HCT116 (cell line): ENCODE results near the gene PPP1R14C.

Source experiments
- EGR1 ChIP-seq: IDR thresholded peaks from 2 replicates; pipeline ENCODE4 v1.6.1; 2012; ENCODE audit warnings: low read depth
- ELF1 ChIP-seq: IDR thresholded peaks from 2 replicates; pipeline ENCODE4 v1.6.1; 2012; ENCODE audit warnings: low read depth, borderline replicate concordance
- EZH2 ChIP-seq: fragments of 200-600 bp; sonication (generic); IDR thresholded peaks from 2 replicates; pipeline ENCODE4 v1.6.1; 2017; ENCODE audit warnings: antibody characterized with exemption, mixed run types
- EZH2phosphoT487 ChIP-seq: fragments of 200-600 bp; IDR thresholded peaks from 2 replicates; pipeline ENCODE4 v1.6.1; 2018; ENCODE audit warnings: antibody characterized with exemption, borderline replicate concordance
- FOSL1 ChIP-seq: IDR thresholded peaks from 2 replicates; pipeline ENCODE4 v1.6.1; 2012; ENCODE audit warnings: low read depth
- JUND ChIP-seq: IDR thresholded peaks from 2 replicates; pipeline ENCODE4 v1.6.1; 2012
- MAX ChIP-seq: IDR thresholded peaks from 2 replicates; pipeline ENCODE4 v1.6.1; 2012
- POLR2A ChIP-seq: IDR thresholded peaks from 2 replicates; pipeline ENCODE4 v1.7.0; 2011; ENCODE audit warnings: borderline replicate concordance; ENCODE audit not compliant: insufficient read depth, insufficient read length; ENCODE audit errors: extremely low read depth
- POLR2AphosphoS5 ChIP-seq: IDR thresholded peaks from 2 replicates; pipeline ENCODE4 v1.6.1; 2011; ENCODE audit warnings: mild to moderate bottlenecking, low read depth, low read length, moderate library complexity
- RAD21 ChIP-seq: IDR thresholded peaks from 2 replicates; pipeline ENCODE4 v1.6.1; 2012; ENCODE audit warnings: low read depth, mild to moderate bottlenecking
- REST ChIP-seq: IDR thresholded peaks from 2 replicates; pipeline ENCODE4 v1.6.1; 2012; ENCODE audit warnings: low read depth
- YY1 ChIP-seq: IDR thresholded peaks from 2 replicates; pipeline ENCODE4 v1.6.1; 2011; ENCODE audit warnings: low read length, low read depth, moderate library complexity, mild to moderate bottlenecking; ENCODE audit not compliant: insufficient replicate concordance; ENCODE audit errors: extremely low read depth
- TF ChIP-seq, protein P1 (sequence below), 3 experiments: fragments of 200-600 bp in 1 of 3; sonication (generic) in 1 of 3; IDR thresholded peaks in 2 of 3; conservative IDR thresholded peaks in 1 of 3; 2 replicates each; pipeline ENCODE4 v1.5.1; 2012 to 2017; ENCODE audit warnings: low read depth in 2 of 3, low read length in 2 of 3, antibody characterized with exemption in 1 of 3, borderline replicate concordance in 1 of 3, control low read depth in 1 of 3, mild to moderate bottlenecking in 1 of 3, mixed read lengths in 1 of 3, mixed run types in 1 of 3, moderate library complexity in 1 of 3; ENCODE audit not compliant: insufficient read depth in 1 of 3
- TF ChIP-seq, protein P2 (sequence below): IDR thresholded peaks from 2 replicates; pipeline ENCODE4 v1.6.1; 2012

- no peak for TF ChIP-seq POLR2A
- TF ChIP-seq EZH2, result no peak
- TF ChIP-seq FOSL1, result no peak
- TF ChIP-seq, protein P1, sequence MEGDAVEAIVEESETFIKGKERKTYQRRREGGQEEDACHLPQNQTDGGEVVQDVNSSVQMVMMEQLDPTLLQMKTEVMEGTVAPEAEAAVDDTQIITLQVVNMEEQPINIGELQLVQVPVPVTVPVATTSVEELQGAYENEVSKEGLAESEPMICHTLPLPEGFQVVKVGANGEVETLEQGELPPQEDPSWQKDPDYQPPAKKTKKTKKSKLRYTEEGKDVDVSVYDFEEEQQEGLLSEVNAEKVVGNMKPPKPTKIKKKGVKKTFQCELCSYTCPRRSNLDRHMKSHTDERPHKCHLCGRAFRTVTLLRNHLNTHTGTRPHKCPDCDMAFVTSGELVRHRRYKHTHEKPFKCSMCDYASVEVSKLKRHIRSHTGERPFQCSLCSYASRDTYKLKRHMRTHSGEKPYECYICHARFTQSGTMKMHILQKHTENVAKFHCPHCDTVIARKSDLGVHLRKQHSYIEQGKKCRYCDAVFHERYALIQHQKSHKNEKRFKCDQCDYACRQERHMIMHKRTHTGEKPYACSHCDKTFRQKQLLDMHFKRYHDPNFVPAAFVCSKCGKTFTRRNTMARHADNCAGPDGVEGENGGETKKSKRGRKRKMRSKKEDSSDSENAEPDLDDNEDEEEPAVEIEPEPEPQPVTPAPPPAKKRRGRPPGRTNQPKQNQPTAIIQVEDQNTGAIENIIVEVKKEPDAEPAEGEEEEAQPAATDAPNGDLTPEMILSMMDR (IDR thresholded peaks at IDR 0.05 in 2 of 3, conservative IDR thresholded peaks at IDR 0.05 in 1 of 3; ENCODE audit: borderline replicate concordance in 1 of 3, insufficient read depth in 1 of 3, low read depth in 2 of 3, low read length in 2 of 3), result no peak
- no peak for TF ChIP-seq REST
- TF ChIP-seq YY1, result no peak
- TF ChIP-seq MAX, result no peak
- TF ChIP-seq JUND, result no peak
- TF ChIP-seq EGR1, result no peak
- TF ChIP-seq RAD21, result no peak
- no peak for TF ChIP-seq EZH2phosphoT487
- TF ChIP-seq POLR2AphosphoS5, result no peak
- TF ChIP-seq, protein P2, sequence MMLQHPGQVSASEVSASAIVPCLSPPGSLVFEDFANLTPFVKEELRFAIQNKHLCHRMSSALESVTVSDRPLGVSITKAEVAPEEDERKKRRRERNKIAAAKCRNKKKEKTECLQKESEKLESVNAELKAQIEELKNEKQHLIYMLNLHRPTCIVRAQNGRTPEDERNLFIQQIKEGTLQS, result no peak
- no peak for TF ChIP-seq ELF1
Measured at GRCh38 chr6:150266963-150267685, 124.3 kb downstream of the PPP1R14C start.
